GM06990 (cell line): ENCODE measurements around the gene BICD2.

Source experiments
- DNase-seq: peaks from one replicate; pipeline ENCODE4 v3.0.0-alpha.2; 2011; ENCODE audit not compliant: insufficient read length; ENCODE audit errors: extremely low read depth
- H3K27me3 ChIP-seq: replicated peaks from 2 replicates; pipeline ENCODE4 v1.6.0; 2011; ENCODE audit warnings: low read length; ENCODE audit not compliant: control insufficient read depth, insufficient read depth
- H3K36me3 ChIP-seq: 2 replicates; pipeline ENCODE4 v1.5.1; 2011; ENCODE audit warnings: low read length; ENCODE audit not compliant: control insufficient read depth, insufficient read depth
- H3K4me3 ChIP-seq: replicated peaks from 2 replicates; pipeline ENCODE4 v1.5.1; 2011; ENCODE audit warnings: low read depth, mild to moderate bottlenecking, control low read depth, low read length
- CTCF ChIP-seq: IDR thresholded peaks from 2 replicates; pipeline ENCODE4 v1.5.1; 2011; ENCODE audit warnings: low read length, control low read depth, mild to moderate bottlenecking, inconsistent platforms; ENCODE audit not compliant: insufficient read depth, poor library complexity, severe bottlenecking

BICD2 gene

GRCh38 chr9:92686954-92687353, 77.7 kb downstream of the BICD2 start:
- Histone ChIP-seq H3K27me3 (no peaks in the 10 kb centered on the region), H3K36me3 (no peaks in the 10 kb centered on the region), H3K4me3 (no peak overlapping the region)
- no peak for DNase-seq
- no peak for TF ChIP-seq CTCF

- no peak for DNase-seq
- TF ChIP-seq CTCF = no peak
- no peak overlapping the region for H3K4me3 ChIP-seq
- no peaks in the 10 kb centered on the region for H3K36me3 ChIP-seq
- H3K27me3 ChIP-seq = no peaks in the 10 kb centered on the region
Measured at GRCh38 chr9:92685022-92685421, 79.6 kb downstream of the BICD2 start.

- no peaks in the 10 kb centered on the region for H3K36me3 ChIP-seq
- no peaks in the 10 kb centered on the region for H3K27me3 ChIP-seq
- no peak overlapping the region for H3K4me3 ChIP-seq
- no peak for DNase-seq
- no peak for TF ChIP-seq CTCF
Measured at GRCh38 chr9:92682269-92682668, 82.4 kb downstream of the BICD2 start.

- Histone ChIP-seq H3K36me3 (no peaks in the 10 kb centered on the region), H3K27me3 (no peaks in the 10 kb centered on the region), H3K4me3 (no peak overlapping the region)
- no peak for DNase-seq
- no peak for TF ChIP-seq CTCF
Measured at GRCh38 chr9:92680166-92681119, 84.2 kb downstream of the BICD2 start.

- Histone ChIP-seq H3K36me3 (no peaks in the 10 kb centered on the region), H3K27me3 (no peaks in the 10 kb centered on the region), H3K4me3 (no peak overlapping the region)
- no peak for TF ChIP-seq CTCF
- no peak for DNase-seq
Measured at GRCh38 chr9:92679413-92680165, 85.0 kb downstream of the BICD2 start.
